Astrocyte (in vitro differentiated cells and primary cell): ENCODE data around the gene ADCY1.

Source experiments
- EZH2 ChIP-seq: IDR thresholded peaks from 2 replicates; pipeline ENCODE4 v1.6.1; 2012; ENCODE audit warnings: mild to moderate bottlenecking, low read length, inconsistent platforms; ENCODE audit not compliant: insufficient read depth
- TF ChIP-seq, protein P1 (sequence below): IDR thresholded peaks from 2 replicates; pipeline ENCODE4 v1.5.1; 2011; ENCODE audit warnings: low read depth, mild to moderate bottlenecking, inconsistent platforms, low read length, moderate library complexity; ENCODE audit not compliant: insufficient read depth

DNA sequence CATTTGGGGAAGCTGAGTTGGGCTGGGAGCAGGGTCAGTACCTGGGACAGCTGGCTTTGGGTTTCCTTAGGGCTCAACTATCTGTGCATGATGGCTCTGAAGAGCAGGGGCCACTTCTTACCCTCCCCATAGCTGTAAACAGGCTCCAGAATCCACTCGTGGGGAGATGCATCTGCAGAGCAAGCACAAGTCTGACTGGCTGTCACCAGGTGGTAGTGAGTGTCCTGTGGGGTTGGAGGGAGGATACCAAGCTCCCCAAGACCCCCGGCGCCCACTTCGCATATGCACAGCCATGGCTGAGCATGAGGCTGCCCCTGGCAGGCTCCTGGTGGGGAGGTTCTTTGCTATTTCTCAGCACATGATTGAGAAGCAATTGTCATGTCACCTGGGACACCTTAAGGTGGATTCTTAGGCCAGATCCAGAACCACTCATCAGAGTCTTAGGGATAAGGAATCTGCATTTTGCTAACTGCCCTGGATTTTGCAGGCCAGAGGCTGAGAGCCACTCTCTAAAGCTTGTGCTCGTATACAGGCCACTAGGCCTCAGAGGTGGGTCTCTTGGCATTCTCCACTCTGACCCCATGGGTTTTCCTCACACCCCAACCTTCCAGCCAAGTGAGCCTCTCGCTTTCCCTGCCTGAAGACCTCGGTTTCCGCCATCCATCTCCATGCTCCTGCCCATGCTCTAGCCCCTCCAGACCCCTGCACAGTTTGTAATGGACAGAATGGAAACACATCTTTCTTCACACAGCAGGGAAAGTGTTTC is 53.7 kb downstream of the ADCY1 start:
- TF ChIP-seq, protein P1, sequence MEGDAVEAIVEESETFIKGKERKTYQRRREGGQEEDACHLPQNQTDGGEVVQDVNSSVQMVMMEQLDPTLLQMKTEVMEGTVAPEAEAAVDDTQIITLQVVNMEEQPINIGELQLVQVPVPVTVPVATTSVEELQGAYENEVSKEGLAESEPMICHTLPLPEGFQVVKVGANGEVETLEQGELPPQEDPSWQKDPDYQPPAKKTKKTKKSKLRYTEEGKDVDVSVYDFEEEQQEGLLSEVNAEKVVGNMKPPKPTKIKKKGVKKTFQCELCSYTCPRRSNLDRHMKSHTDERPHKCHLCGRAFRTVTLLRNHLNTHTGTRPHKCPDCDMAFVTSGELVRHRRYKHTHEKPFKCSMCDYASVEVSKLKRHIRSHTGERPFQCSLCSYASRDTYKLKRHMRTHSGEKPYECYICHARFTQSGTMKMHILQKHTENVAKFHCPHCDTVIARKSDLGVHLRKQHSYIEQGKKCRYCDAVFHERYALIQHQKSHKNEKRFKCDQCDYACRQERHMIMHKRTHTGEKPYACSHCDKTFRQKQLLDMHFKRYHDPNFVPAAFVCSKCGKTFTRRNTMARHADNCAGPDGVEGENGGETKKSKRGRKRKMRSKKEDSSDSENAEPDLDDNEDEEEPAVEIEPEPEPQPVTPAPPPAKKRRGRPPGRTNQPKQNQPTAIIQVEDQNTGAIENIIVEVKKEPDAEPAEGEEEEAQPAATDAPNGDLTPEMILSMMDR = no peak
- no peak for TF ChIP-seq EZH2
